ENCODE measurements around the gene SEZ6L2. TPM values are rescaled to one million over a fixed set of nuclear protein-coding genes. Genes with fewer than 3 reads are reported as not detected.

SEZ6L2 gene
- total and polyA plus RNA-seq, 2 of the 8 experiments (the other 6 are each of a cell fraction or from before 2014, with no cell fraction given), result 43.5 to 47.7 TPM

DNA sequence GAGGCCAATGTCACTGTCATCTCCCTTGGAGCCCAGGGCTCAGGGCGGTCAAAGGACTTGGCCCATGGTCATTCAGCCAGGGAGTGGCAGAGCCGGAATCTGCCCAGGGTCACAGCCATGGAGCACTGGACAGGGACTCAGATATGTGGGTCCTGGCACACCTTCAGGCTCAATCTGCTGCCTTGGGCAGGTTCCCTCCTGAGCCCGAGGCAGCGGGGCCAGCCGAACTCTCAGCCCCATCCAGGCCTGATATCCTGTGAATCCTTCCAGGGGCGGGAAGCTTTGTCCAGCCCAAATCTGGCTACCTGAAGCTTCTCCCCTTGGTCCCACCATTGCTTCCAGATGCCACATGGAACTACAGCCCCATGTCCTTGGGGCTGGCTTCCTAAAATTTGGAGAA lies 24.1 kb downstream of the SEZ6L2 start:
- no peak overlapping the region for H4K5ac ChIP-seq (ENCODE audit: insufficient read length, low read depth, low read length)
- peaks cover 7% of the 10 kb centered on the region; the same call in 1 of the 2 replicates for H3K23me2 ChIP-seq (ENCODE audit: low read depth, low read length)
- H3K9me3 ChIP-seq (ENCODE audit: insufficient read depth in 2 of 2, low read depth in 1 of 2, low read length in 1 of 2), result no peaks in the 10 kb centered on the region
- peaks cover 0 to 5% (median 2%) of the 10 kb centered on the region in 4 experiments; a peak in 3 of 8 replicates for H3K36me3 ChIP-seq (ENCODE audit: control insufficient read depth in 2 of 4, insufficient read depth in 4 of 4, low read length in 3 of 4)
- no peaks in the 10 kb centered on the region for H3K79me1 ChIP-seq (ENCODE audit: low read depth, low read length)
- no peak overlapping the region for H3K18ac ChIP-seq (ENCODE audit: extremely low read depth, low read length)
- no peak overlapping the region for H3K56ac ChIP-seq (replicated peaks; ENCODE audit: insufficient read length, low read depth, low read length)
- H2AK5ac ChIP-seq (ENCODE audit: low read depth, low read length), result no peak overlapping the region
- no peak overlapping the region for H4K91ac ChIP-seq (replicated peaks; ENCODE audit: insufficient read length, low read length)
- 97% methylated on average over 6 of the region's 6 CpGs; no CpG with 5 or more reads in 1 of the 2 experiments for WGBS, 2 experiments (ENCODE audit: extremely low coverage in 1 of 2, insufficient coverage in 1 of 2, insufficient read length in 1 of 2, insufficient replicate concordance in 2 of 2, low coverage in 1 of 2, low lambda C conversion rate in 2 of 2, missing lambda C conversion rate in 1 of 2)
- H2BK15ac ChIP-seq (ENCODE audit: low read length), result no peak overlapping the region
- ChIA-PET POLR2A (ENCODE audit: partially characterized antibody) (no interaction called here), CTCF (ENCODE audit: partially characterized antibody) (interaction anchor here (0.6 to 3.5 kb wide), 3 partner anchors 11 to 143 kb away, joined by 3 to 10 read pairs (median 3); partner anchors contain the start of gene CDIPT)
- H3K79me2 ChIP-seq (ENCODE audit: control insufficient read depth in 1 of 2, insufficient read depth in 2 of 2, low read length in 2 of 2), result no peaks in the 10 kb centered on the region; a peak in 1 of 4 replicates
- DNase-seq (ENCODE audit: low read depth in 1 of 2, low spot score in 2 of 2), result no peak
- H2BK5ac ChIP-seq (ENCODE audit: low read depth, low read length), result no peak overlapping the region
- H3K27ac ChIP-seq (ENCODE audit: low read depth, low read length), result no peak overlapping the region
- no peak overlapping the region for H2BK12ac ChIP-seq (ENCODE audit: low read depth, low read length)
- no peak overlapping the region for H3K4ac ChIP-seq (replicated peaks; ENCODE audit: insufficient read length, low read depth, low read length)
- no peak for FAIRE-seq
- no peak overlapping the region for H2BK20ac ChIP-seq (ENCODE audit: low read length)
- no peak overlapping the region for H2AFZ ChIP-seq (ENCODE audit: low read length)
- H3K4me1 ChIP-seq (replicated peaks in 1 of 4; ENCODE audit: control insufficient read depth in 3 of 4, insufficient read depth in 4 of 4, low read length in 3 of 4), result peaks cover 0 to 11% (median 7%) of the 10 kb centered on the region in 4 experiments; a peak in 5 of 7 replicates
- no peak overlapping the region; a peak in 1 of 4 replicates for H3K4me2 ChIP-seq (ENCODE audit: insufficient read depth in 1 of 2, low read depth in 2 of 2, low read length in 2 of 2)
- H3K4me3 ChIP-seq (ENCODE audit: extremely low read depth in 1 of 4, insufficient read depth in 2 of 4, low read depth in 3 of 4, low read length in 4 of 4), result no peak overlapping the region
- no peak overlapping the region for H2BK120ac ChIP-seq (replicated peaks; ENCODE audit: low read depth, low read length)
- no peaks in the 10 kb centered on the region for H3K27me3 ChIP-seq (replicated peaks in 1 of 4; ENCODE audit: control insufficient read depth in 3 of 4, extremely low read depth in 1 of 4, insufficient read depth in 3 of 4, low read length in 3 of 4)
- peaks cover 0 to 2% of the 10 kb centered on the region in 2 experiments for H4K20me1 ChIP-seq (replicated peaks in 1 of 2; ENCODE audit: control insufficient read depth in 1 of 2, insufficient read depth in 2 of 2, low read length in 2 of 2)
- TF ChIP-seq CTBP2 (IDR thresholded peaks at IDR 0.05; ENCODE audit: borderline replicate concordance, insufficient read depth, insufficient read length, low read length) (no peak), BRCA1 (IDR thresholded peaks at IDR 0.05; ENCODE audit: low read depth, low read length) (no peak), POLR2AphosphoS5 (IDR thresholded peaks at IDR 0.05; ENCODE audit: low read depth, low read length) (no peak), JUND (IDR thresholded peaks at IDR 0.05; ENCODE audit: low read length) (no peak), SIN3A (conservative IDR thresholded peaks at IDR 0.05 in 1 of 2, IDR thresholded peaks at IDR 0.05 in 1 of 2; ENCODE audit: low read depth in 1 of 2, low read length in 2 of 2) (no peak)
- TF ChIP-seq, protein P1, sequence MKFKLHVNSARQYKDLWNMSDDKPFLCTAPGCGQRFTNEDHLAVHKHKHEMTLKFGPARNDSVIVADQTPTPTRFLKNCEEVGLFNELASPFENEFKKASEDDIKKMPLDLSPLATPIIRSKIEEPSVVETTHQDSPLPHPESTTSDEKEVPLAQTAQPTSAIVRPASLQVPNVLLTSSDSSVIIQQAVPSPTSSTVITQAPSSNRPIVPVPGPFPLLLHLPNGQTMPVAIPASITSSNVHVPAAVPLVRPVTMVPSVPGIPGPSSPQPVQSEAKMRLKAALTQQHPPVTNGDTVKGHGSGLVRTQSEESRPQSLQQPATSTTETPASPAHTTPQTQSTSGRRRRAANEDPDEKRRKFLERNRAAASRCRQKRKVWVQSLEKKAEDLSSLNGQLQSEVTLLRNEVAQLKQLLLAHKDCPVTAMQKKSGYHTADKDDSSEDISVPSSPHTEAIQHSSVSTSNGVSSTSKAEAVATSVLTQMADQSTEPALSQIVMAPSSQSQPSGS (IDR thresholded peaks at IDR 0.05; ENCODE audit: low read length), result no peak
- no peak overlapping the region for H3K9ac ChIP-seq (replicated peaks in 1 of 4; ENCODE audit: extremely low read depth in 1 of 4, low read depth in 3 of 4, low read length in 3 of 4)
- no peak overlapping the region for H3K14ac ChIP-seq (ENCODE audit: insufficient read length)
- no peak overlapping the region; the same call in 1 of the 2 replicates for H4K8ac ChIP-seq (ENCODE audit: extremely low read depth, insufficient read depth, low read length)
- no peak overlapping the region for H3K23ac ChIP-seq (ENCODE audit: insufficient read length)
